Activated T-helper 2 cell treated with anti-CD3 and anti-CD28 coated beads, Interferon-gamma antibody, Interleukin-2, Interleukin-4, amounts not matched to agents 10 μg/mL and 5 μg/mL and 100 μg/mL, durations not matched to agents 14 hours and 24 hours and 36 hours (primary cell): Measurements from ENCODE around the gene SCFD2. TPM values are rescaled to one million over a fixed set of nuclear protein-coding genes. Genes with fewer than 3 reads are reported as not detected.

Source experiments
- DNase-seq: peaks from one replicate; pipeline ENCODE4 v3.0.0; 2021; ENCODE audit warnings: low spot score
- H3K27ac Mint-ChIP-seq: one replicate; pipeline ENCODE4 v1.8.0; 2021; ENCODE audit warnings: mixed read lengths
- H3K27me3 Mint-ChIP-seq: one replicate; pipeline ENCODE4 v1.8.0; 2021; ENCODE audit warnings: low read depth, mixed read lengths
- H3K36me3 Mint-ChIP-seq: one replicate; pipeline ENCODE4 v1.8.0; 2021; ENCODE audit warnings: low read depth, mixed read lengths
- H3K4me1 Mint-ChIP-seq: one replicate; pipeline ENCODE4 v1.8.0; 2021; ENCODE audit warnings: low read depth, mixed read lengths
- H3K4me3 Mint-ChIP-seq: one replicate; pipeline ENCODE4 v1.8.0; 2021; ENCODE audit warnings: low read depth, mild to moderate bottlenecking, moderate library complexity, mixed read lengths
- H3K9me3 Mint-ChIP-seq: one replicate; pipeline ENCODE4 v1.8.0; 2021; ENCODE audit warnings: mixed read lengths
- intact Hi-C: fragments of 100-400 bp; cut with micrococcal nuclease; formaldehyde crosslinking; loops from one replicate; pipeline ENCODE4 v1.15.1; 2023
- total RNA-seq: library from RNA; stranded (reverse); gene quantifications from 2 replicates; pipeline ENCODE4 v1.2.3, GENCODE V29; 2022

Gene SCFD2
- total RNA-seq, 1 donor from 2014 or later: 26.3 TPM

DNA sequence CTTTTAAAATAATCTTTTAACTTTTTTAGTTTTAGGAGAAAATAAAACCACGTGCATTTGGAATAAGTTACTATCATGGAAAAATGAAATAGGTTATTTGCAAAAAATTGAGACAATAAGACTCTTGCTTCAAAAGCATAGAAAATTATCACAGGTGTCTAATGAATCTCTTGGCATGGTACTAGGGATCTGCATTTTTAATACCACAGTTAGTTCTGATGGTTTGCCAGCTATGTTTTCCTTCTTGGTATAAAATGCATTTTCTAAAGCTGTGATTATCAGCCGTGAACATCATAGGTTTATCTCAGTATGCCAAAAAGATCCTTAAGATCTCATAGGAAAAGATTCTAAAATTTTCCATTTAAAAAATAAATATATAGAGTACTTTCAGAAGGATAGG, 419.9 kb downstream of the SCFD2 start:
- no peak for DNase-seq
- intact Hi-C loops: no loop called here
- no peaks in the 10 kb centered on the region for H3K9me3 Mint-ChIP-seq
- no peak overlapping the region for H3K4me3 Mint-ChIP-seq
- no peaks in the 10 kb centered on the region for H3K36me3 Mint-ChIP-seq
- H3K27me3 Mint-ChIP-seq: no peaks in the 10 kb centered on the region
- H3K4me1 Mint-ChIP-seq: no peaks in the 10 kb centered on the region
- no peak overlapping the region for H3K27ac Mint-ChIP-seq

DNA sequence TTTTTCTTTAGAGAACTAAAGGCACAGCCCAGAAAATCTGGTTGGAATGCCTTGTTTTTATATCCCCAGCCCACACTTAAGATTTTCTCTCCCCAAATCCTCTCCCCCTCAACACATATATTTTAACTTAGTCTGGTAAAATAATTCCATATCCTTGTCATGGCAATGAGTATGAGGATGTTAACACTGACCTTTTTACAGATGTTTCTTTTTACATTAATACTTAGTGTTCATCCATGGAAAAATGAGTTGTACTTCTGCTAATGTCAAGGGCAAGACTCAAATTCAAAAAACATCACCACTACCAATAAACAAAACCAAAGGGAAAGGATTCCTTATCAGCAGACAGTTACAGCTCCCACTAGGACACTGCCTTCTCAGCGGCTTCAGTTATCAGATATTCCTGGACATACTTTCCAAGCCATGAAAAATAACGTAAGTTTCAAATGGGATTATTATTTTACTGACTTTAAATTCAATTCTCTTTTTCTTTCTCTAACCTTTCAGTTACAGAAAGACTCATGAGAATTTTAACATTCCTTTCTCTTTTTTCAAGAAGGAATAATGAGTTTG, 420.4 kb downstream of the SCFD2 start:
- no peak for DNase-seq
- H3K4me1 Mint-ChIP-seq: no peaks in the 10 kb centered on the region
- intact Hi-C loops: no loop called here
- no peak overlapping the region for H3K4me3 Mint-ChIP-seq
- H3K27me3 Mint-ChIP-seq: no peaks in the 10 kb centered on the region
- H3K36me3 Mint-ChIP-seq: no peaks in the 10 kb centered on the region
- H3K9me3 Mint-ChIP-seq: no peaks in the 10 kb centered on the region
- no peak overlapping the region for H3K27ac Mint-ChIP-seq

DNA sequence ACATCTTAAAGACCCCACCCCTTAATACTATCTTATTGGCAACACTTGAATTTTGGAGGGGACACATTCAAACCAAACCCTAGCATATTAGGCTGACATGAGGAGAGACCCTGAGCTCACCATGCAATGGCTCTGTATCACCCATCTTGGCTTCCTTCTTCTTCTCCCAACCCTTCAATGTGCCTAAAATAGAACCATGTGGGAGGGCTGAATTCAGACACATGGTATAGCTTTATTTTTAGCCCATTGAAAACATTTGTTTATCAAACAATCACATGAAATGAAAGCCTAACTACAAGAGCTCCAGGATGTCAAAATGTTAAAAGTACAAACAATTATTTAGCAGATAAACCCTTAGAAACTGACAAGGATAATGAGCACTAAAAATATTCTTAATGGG, 422.2 kb downstream of the SCFD2 start:
- Mint-ChIP-seq H3K36me3 (no peaks in the 10 kb centered on the region), H3K9me3 (no peaks in the 10 kb centered on the region), H3K4me1 (no peaks in the 10 kb centered on the region), H3K4me3 (no peak overlapping the region), H3K27me3 (no peaks in the 10 kb centered on the region), H3K27ac (no peak overlapping the region)
- no peak for DNase-seq
- intact Hi-C loops: no loop called here

DNA sequence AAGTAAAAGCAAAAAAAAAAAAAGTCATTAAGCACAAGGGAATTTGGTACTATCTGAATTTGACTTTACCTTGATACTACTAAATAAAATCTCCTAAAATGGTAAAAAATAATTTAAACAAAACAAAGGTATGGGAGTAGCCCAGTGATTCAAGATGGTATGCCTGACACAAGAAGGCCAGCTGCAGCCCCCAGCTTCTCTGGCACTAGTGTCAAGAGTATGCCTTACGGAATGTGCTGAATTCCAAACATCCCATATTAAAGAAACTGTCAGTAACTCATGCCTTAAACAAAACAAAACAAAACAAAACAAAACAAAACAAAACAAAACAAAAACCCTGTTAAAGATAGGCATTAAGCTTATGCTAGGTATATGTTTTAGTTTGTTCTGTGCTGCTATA, 422.9 kb downstream of the SCFD2 start:
- Mint-ChIP-seq H3K4me1 (no peaks in the 10 kb centered on the region), H3K27me3 (no peaks in the 10 kb centered on the region), H3K4me3 (no peak overlapping the region), H3K27ac (no peak overlapping the region), H3K36me3 (no peaks in the 10 kb centered on the region), H3K9me3 (no peaks in the 10 kb centered on the region)
- DNase-seq: no peak
- intact Hi-C loops: no loop called here

DNA sequence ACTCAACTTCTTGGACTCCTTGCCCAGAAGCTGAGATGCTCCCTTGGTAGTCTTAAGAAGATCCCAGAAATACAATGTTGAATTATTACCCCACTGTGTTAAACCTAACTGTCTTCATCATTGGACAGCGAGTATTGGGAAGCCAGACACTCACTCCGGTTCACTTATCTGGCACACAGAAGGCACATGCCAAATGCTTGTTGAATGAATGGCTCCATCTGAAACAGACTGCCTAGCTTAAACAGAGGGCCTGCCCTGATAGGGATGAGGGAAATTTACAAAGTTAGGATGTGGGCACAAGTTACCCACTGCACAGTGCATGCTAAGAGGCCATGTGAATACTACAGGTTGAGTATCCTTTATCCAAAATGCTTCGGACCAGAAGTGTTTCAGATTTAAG, 424.4 kb downstream of the SCFD2 start:
- DNase-seq: no peak
- Mint-ChIP-seq H3K4me1 (no peaks in the 10 kb centered on the region), H3K27me3 (no peaks in the 10 kb centered on the region), H3K27ac (no peak overlapping the region), H3K4me3 (no peak overlapping the region), H3K36me3 (no peaks in the 10 kb centered on the region), H3K9me3 (no peaks in the 10 kb centered on the region)
- intact Hi-C loops: no loop called here

DNA sequence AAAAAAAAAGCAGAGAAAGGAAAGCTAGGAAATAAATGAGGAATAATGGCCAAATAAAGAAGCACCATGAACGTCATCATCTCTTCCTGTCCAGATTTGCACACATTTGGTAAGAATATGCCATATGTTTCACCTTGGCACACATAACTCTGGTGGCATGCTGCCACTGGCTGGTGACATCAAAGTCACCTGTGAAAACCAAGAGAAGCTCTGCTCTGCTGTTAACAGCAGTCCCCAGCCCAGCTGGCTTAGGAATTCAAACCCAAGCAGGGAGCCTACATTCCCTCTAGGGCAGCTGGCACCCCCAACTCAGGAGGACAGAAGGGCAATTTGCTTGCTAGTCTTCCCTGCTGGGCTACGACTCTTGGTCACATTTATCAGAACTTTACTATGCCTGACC, 426.1 kb downstream of the SCFD2 start:
- Mint-ChIP-seq H3K4me3 (no peak overlapping the region), H3K27ac (no peak overlapping the region), H3K4me1 (no peaks in the 10 kb centered on the region), H3K36me3 (no peaks in the 10 kb centered on the region), H3K27me3 (no peaks in the 10 kb centered on the region), H3K9me3 (no peaks in the 10 kb centered on the region)
- intact Hi-C loops: no loop called here
- no peak for DNase-seq

DNA sequence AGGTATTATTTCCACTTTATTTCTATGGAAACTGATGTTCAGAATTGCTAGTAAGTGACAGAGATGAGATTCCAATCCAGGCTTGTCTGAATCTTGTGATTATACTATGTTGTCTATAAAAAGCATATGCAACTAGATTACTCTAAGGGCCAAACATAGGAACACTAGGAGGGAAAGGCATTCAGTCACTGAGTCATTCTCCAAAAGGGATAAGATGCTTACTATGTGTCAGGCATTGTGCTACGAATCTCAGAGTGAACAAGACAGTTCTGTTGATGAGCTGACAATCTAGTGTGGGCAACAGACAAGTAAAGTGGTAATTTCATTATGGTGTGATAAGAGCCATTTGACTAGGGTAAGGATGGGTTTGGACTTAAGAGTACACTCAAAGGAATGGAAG, 426.5 kb downstream of the SCFD2 start:
- H3K27ac Mint-ChIP-seq: no peak overlapping the region
- no peak for DNase-seq
- no peaks in the 10 kb centered on the region for H3K36me3 Mint-ChIP-seq
- intact Hi-C loops: no loop called here
- no peaks in the 10 kb centered on the region for H3K27me3 Mint-ChIP-seq
- H3K9me3 Mint-ChIP-seq: no peaks in the 10 kb centered on the region
- no peaks in the 10 kb centered on the region for H3K4me1 Mint-ChIP-seq
- H3K4me3 Mint-ChIP-seq: no peak overlapping the region

DNA sequence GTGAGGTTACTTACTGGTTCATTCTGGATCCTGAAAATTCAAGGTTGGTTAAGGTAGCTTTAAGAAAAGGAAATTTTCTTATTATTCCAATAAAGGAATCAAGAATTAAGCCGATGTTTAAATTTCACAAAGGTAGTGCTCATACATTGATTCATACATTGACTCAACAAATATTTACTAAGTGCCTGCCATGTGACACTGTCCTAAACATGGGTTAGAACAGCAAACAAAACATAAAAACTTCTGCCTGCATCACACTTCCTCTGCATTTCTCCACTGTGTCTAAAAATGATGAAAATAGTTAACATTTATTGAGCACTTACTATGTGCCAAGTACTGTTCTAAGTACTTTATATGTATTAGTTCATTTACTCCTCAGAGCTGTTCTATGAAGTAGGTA, 428.0 kb downstream of the SCFD2 start:
- Mint-ChIP-seq H3K27ac (no peak overlapping the region), H3K4me3 (no peak overlapping the region), H3K4me1 (no peaks in the 10 kb centered on the region), H3K27me3 (no peaks in the 10 kb centered on the region), H3K9me3 (no peaks in the 10 kb centered on the region), H3K36me3 (no peaks in the 10 kb centered on the region)
- intact Hi-C loops: no loop called here
- no peak for DNase-seq

DNA sequence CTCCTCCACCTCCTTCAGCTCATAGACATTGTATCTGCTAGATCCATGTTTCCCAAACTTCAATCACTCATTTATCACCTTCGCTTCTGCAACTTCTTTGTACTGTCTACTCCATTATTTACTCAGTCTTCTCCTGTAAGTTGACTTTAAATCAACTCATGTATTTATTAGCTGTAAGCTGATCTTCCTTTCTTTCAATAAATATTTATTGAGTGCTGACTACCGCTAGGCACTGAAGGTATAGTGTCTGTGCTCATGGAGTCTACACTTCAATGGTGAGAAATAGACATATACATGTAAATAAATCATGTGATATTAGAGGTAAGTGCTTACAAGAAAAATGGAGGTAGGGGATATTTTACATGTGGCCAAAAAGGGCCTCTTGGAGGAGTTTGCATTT, 429.1 kb downstream of the SCFD2 start:
- Mint-ChIP-seq H3K4me1 (no peaks in the 10 kb centered on the region), H3K4me3 (no peak overlapping the region), H3K9me3 (no peaks in the 10 kb centered on the region), H3K27ac (no peak overlapping the region), H3K27me3 (no peaks in the 10 kb centered on the region), H3K36me3 (no peaks in the 10 kb centered on the region)
- DNase-seq: no peak
- intact Hi-C loops: no loop called here

DNA sequence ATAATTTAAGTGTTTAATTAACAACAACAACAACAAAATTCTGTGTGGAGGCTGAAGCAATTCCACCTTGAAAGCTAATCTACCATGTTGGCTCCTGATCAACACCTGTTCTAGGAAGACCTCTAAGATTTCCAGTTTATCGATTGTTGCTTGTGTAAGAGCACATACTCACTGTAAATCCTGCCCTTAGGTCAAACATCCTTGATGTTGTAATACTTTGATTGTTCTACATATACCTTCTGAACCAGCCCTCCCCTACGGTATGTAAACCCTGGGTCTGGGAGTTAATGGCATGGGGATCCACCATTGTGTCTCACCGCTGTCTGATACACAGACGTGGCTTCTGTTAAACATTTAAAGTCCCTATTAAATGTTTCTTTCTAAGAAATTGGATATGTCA, 430.5 kb downstream of the SCFD2 start:
- no peaks in the 10 kb centered on the region for H3K36me3 Mint-ChIP-seq
- intact Hi-C loops: no loop called here
- no peak overlapping the region for H3K4me3 Mint-ChIP-seq
- H3K4me1 Mint-ChIP-seq: peaks cover 2% of the 10 kb centered on the region
- H3K27ac Mint-ChIP-seq: no peak overlapping the region
- H3K9me3 Mint-ChIP-seq: no peaks in the 10 kb centered on the region
- no peak for DNase-seq
- H3K27me3 Mint-ChIP-seq: no peaks in the 10 kb centered on the region

DNA sequence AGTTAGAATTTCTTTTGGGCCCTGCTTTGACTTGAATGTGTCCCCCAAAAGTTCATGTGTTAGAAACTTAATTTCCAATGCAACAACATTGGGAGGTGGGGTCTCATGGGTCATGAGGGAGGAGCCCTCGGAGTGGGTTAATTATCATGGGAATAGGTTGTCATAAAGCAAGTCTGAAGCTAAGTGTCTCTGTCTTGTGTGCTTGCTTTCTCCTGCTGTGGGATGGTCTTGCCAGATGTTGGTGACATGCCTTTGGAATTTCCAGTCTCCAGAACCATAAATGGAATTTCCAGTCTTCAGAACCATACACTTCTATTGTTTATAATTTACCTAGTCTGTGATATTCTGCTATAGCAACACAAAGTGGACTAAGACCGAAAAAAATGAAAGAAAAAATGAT, 432.1 kb downstream of the SCFD2 start:
- intact Hi-C loops: no loop called here
- Mint-ChIP-seq H3K36me3 (no peaks in the 10 kb centered on the region), H3K9me3 (no peaks in the 10 kb centered on the region), H3K27me3 (no peaks in the 10 kb centered on the region), H3K4me3 (no peak overlapping the region), H3K27ac (no peak overlapping the region), H3K4me1 (peaks cover 2% of the 10 kb centered on the region)
- DNase-seq: no peak

DNA sequence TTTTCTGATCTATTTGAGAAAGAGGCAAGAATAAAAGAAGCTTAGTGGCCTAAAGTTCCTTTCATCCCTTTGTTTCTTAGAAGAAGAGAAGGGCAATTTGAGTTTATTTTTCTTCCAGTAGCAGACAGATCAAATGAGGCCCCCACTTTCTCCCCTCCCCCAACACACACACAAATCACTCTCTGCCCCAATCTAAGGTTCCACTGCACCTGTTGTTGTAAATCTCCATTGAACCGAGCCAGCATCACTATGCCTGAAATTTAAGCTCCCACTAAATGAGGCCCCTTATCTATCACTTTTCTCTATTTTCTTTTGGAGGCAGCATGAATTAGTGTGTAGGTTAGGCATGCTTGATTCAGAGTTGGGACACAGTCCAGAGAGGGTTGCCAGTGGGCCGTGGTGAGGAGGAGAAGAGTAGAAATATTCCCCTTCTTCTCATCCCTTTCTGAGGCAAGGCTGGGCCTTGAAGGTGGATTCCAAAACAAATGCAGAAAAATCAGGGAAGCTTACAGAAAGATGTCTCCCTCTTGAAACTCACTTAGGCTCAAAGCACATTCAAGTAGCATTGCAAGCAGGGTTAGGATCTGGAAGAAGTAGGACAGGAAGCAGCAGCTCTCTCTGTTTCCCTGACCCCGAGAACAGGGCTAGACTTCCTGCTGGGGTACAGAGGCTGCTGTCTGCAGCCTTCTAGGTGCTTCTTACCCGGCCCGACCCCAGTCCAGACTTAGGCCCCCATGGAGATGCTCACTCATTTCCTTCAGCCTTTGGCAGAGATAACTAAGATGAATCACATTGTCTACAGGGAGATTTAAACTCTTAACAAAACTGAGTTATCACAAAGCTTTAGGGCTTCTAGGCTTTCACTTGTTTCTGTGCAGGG, 433.0 kb downstream of the SCFD2 start:
- DNase-seq: no peak
- intact Hi-C loops: no loop called here
- Mint-ChIP-seq H3K9me3 (no peaks in the 10 kb centered on the region), H3K4me1 (peaks cover 2% of the 10 kb centered on the region), H3K27me3 (no peaks in the 10 kb centered on the region), H3K27ac (no peak overlapping the region), H3K4me3 (no peak overlapping the region), H3K36me3 (no peaks in the 10 kb centered on the region)

DNA sequence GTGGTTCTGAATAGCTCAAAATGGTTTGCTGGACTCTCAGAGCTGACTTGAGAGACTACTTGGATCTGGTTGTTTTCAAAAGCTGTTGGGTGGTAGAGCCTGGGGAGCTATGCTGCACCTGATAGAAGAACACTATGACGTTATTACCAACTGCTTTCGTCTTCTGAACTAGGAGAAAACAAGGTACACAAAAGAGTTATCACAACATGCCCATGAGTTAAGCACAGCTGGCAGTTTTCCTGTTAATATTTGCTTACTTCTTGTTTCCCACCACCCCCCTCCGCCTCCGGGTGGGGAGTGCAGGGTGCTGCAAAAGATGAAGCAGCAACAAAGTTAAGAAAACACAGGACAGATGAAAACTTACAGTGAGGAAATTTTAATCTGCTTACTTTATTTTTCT, 434.6 kb downstream of the SCFD2 start:
- Mint-ChIP-seq H3K9me3 (no peaks in the 10 kb centered on the region), H3K4me1 (peaks cover 2% of the 10 kb centered on the region), H3K36me3 (no peaks in the 10 kb centered on the region), H3K27me3 (no peaks in the 10 kb centered on the region), H3K4me3 (no peak overlapping the region), H3K27ac (no peak overlapping the region)
- no peak for DNase-seq
- intact Hi-C loops: no loop called here
